Calu3 (cell line): ENCODE measurements around the gene KLHDC4. TPM values are rescaled to one million over a fixed set of nuclear protein-coding genes. Genes with fewer than 3 reads are reported as not detected.

Experiments used
- BruUV-seq: library from RNA; stranded (reverse); fragments of 400-500 nt; replicated peaks from 2 replicates; lab custom pipeline; 2021; lab: Mats Ljungman, UMichigan
- CTCF ChIA-PET: fragments of 300-600 bp; sonication (Branson Sonifier 250); formaldehyde crosslinking; loops from one replicate; lab custom pipeline; 2022; ENCODE audit warnings: antibody characterized with exemption; lab: Charles Lee
- DNase-seq: peaks from one replicate; pipeline ENCODE4 v3.0.0; 2022
- H3K27ac Mint-ChIP-seq: one replicate; pipeline ENCODE4 v1.8.0; 2022; ENCODE audit warnings: mixed read lengths; ENCODE audit not compliant: unreplicated experiment
- H3K27me3 Mint-ChIP-seq: one replicate; pipeline ENCODE4 v1.8.0; 2022; ENCODE audit warnings: mixed read lengths; ENCODE audit not compliant: unreplicated experiment
- H3K36me3 Mint-ChIP-seq: one replicate; pipeline ENCODE4 v1.8.0; 2022; ENCODE audit warnings: mild to moderate bottlenecking, moderate library complexity, mixed read lengths; ENCODE audit not compliant: insufficient read depth, unreplicated experiment
- H3K4me1 Mint-ChIP-seq: one replicate; pipeline ENCODE4 v1.8.0; 2022; ENCODE audit warnings: mild to moderate bottlenecking, low read depth, mixed read lengths; ENCODE audit not compliant: unreplicated experiment
- H3K4me3 Mint-ChIP-seq: one replicate; pipeline ENCODE4 v1.8.0; 2022; ENCODE audit warnings: mild to moderate bottlenecking, low read depth, moderate library complexity, mixed read lengths; ENCODE audit not compliant: unreplicated experiment
- H3K9me3 Mint-ChIP-seq: one replicate; pipeline ENCODE4 v1.8.0; 2022; ENCODE audit warnings: low read depth, mixed read lengths; ENCODE audit not compliant: unreplicated experiment
- CTCF ChIP-seq: fragments of 200-600 bp; IDR thresholded peaks from one replicate; pipeline ENCODE4 v1.8.0; 2022; ENCODE audit warnings: antibody characterized with exemption; ENCODE audit not compliant: unreplicated experiment
- intact Hi-C: fragments of 100-400 bp; cut with micrococcal nuclease; formaldehyde crosslinking; loops from one replicate; pipeline ENCODE4 v1.10.0; 2022; ENCODE audit not compliant: unreplicated experiment
- total RNA-seq: library from RNA; stranded (reverse); gene quantifications from 2 replicates; pipeline ENCODE4 v1.2.3, GENCODE V29; 2022

The KLHDC4 gene
- total RNA-seq, 1 experiment from 2014 or later, result 106 TPM

GRCh38 chr16:87710887-87711286 is 54.9 kb downstream of the KLHDC4 start:
- H3K4me1 Mint-ChIP-seq, result no peaks in the 10 kb centered on the region
- TF ChIP-seq CTCF, result no peak
- CTCF ChIA-PET, result no interaction called here
- peaks cover 48% of the 10 kb centered on the region for H3K36me3 Mint-ChIP-seq
- no peaks in the 10 kb centered on the region for H3K27me3 Mint-ChIP-seq
- no peak overlapping the region for H3K4me3 Mint-ChIP-seq
- DNase-seq, result no peak
- intact Hi-C loops, result no loop called here
- H3K9me3 Mint-ChIP-seq, result no peaks in the 10 kb centered on the region
- H3K27ac Mint-ChIP-seq, result no peak overlapping the region
- no TSS peak for BruUV-seq

GRCh38 chr16:87709677-87710076 is 56.1 kb downstream of the KLHDC4 start:
- Mint-ChIP-seq H3K27ac (no peak overlapping the region), H3K9me3 (no peaks in the 10 kb centered on the region)

GRCh38 chr16:87708881-87709638 is 56.7 kb downstream of the KLHDC4 start:
- no TSS peak for BruUV-seq
- no peak overlapping the region for H3K27ac Mint-ChIP-seq
- H3K9me3 Mint-ChIP-seq, result no peaks in the 10 kb centered on the region
- DNase-seq, result no peak
- CTCF ChIA-PET, result no interaction called here
- TF ChIP-seq CTCF, result no peak
- intact Hi-C loops, result no loop called here
- H3K4me3 Mint-ChIP-seq, result no peak overlapping the region
- H3K27me3 Mint-ChIP-seq, result no peaks in the 10 kb centered on the region
- H3K36me3 Mint-ChIP-seq, result peaks cover 41% of the 10 kb centered on the region
- no peaks in the 10 kb centered on the region for H3K4me1 Mint-ChIP-seq

More at GRCh38 chr16:87709677-87710076, 56.1 kb downstream of the KLHDC4 start:
- intact Hi-C loops, result no loop called here
- H3K27me3 Mint-ChIP-seq, result no peaks in the 10 kb centered on the region
- H3K36me3 Mint-ChIP-seq, result peaks cover 45% of the 10 kb centered on the region
- DNase-seq, result no peak
- no peaks in the 10 kb centered on the region for H3K4me1 Mint-ChIP-seq
- no peak for TF ChIP-seq CTCF
- CTCF ChIA-PET, result no interaction called here
- H3K4me3 Mint-ChIP-seq, result no peak overlapping the region
- no TSS peak for BruUV-seq

GRCh38 chr16:87707714-87708580 is 57.8 kb downstream of the KLHDC4 start:
- H3K27ac Mint-ChIP-seq, result no peak overlapping the region
- no peaks in the 10 kb centered on the region for H3K4me1 Mint-ChIP-seq
- intact Hi-C loops, result no loop called here
- DNase-seq, result no peak
- no TSS peak for BruUV-seq
- TF ChIP-seq CTCF, result no peak
- no peaks in the 10 kb centered on the region for H3K9me3 Mint-ChIP-seq
- H3K4me3 Mint-ChIP-seq, result no peak overlapping the region
- H3K36me3 Mint-ChIP-seq, result peaks cover 49% of the 10 kb centered on the region
- H3K27me3 Mint-ChIP-seq, result no peaks in the 10 kb centered on the region
- CTCF ChIA-PET, result no interaction called here
